Activated CD4-positive, alpha-beta T cell treated with anti-CD3 and anti-CD28 coated beads, Interleukin-10, Interleukin-2, amounts not matched to agents 100 ng/mL and 50 ng/mL, durations not matched to agents 16 hours and 8 hours (primary cell): ENCODE data around the gene CLEC20A.

Experiments
- DNase-seq: peaks from one replicate; pipeline ENCODE4 v3.0.0-alpha.2; 2020

Gene CLEC20A

GRCh38 chr1:178498896-178499675 is 2.3 kb upstream of the CLEC20A start:
- DNase-seq, result no peak

- no peak for DNase-seq
Measured at GRCh38 chr1:178497903-178498478, 1.2 kb upstream of the CLEC20A start.

GRCh38 chr1:178495741-178496409 is 889 bp downstream of the CLEC20A start:
- no peak for DNase-seq

- DNase-seq, result no peak
Measured at GRCh38 chr1:178495158-178495557, 1.6 kb downstream of the CLEC20A start.

- DNase-seq, result no peak
Measured at GRCh38 chr1:178494569-178494971, 2.2 kb downstream of the CLEC20A start.

GRCh38 chr1:178493301-178493741 is 3.4 kb downstream of the CLEC20A start:
- no peak for DNase-seq

- DNase-seq, result no peak
Measured at GRCh38 chr1:178492341-178492740, 4.4 kb downstream of the CLEC20A start.

GRCh38 chr1:178491721-178492120 is 5.0 kb downstream of the CLEC20A start:
- DNase-seq, result no peak

GRCh38 chr1:178490967-178491366 is 5.8 kb downstream of the CLEC20A start:
- no peak for DNase-seq

- DNase-seq, result no peak
Measured at GRCh38 chr1:178490136-178490535, 6.6 kb downstream of the CLEC20A start.

GRCh38 chr1:178489399-178489798 is 7.4 kb downstream of the CLEC20A start:
- no peak for DNase-seq

GRCh38 chr1:178488393-178488792 is 8.4 kb downstream of the CLEC20A start:
- no peak for DNase-seq

- DNase-seq, result no peak
Measured at GRCh38 chr1:178487070-178487615, 9.6 kb downstream of the CLEC20A start.

- DNase-seq, result no peak
Measured at GRCh38 chr1:178486100-178487069, 10.4 kb downstream of the CLEC20A start.

- no peak for DNase-seq
Measured at GRCh38 chr1:178485541-178485981, 11.2 kb downstream of the CLEC20A start.

- DNase-seq, result no peak
Measured at GRCh38 chr1:178484698-178485225, 12.0 kb downstream of the CLEC20A start.

- no peak for DNase-seq
Measured at GRCh38 chr1:178483251-178483957, 13.4 kb downstream of the CLEC20A start.

- no peak for DNase-seq
Measured at GRCh38 chr1:178477841-178478240, 18.9 kb downstream of the CLEC20A start.

GRCh38 chr1:178477373-178477772 is 19.4 kb downstream of the CLEC20A start:
- no peak for DNase-seq

GRCh38 chr1:178472531-178472930 is 24.2 kb downstream of the CLEC20A start:
- DNase-seq, result no peak

- no peak for DNase-seq
Measured at GRCh38 chr1:178470411-178470960, 26.3 kb downstream of the CLEC20A start.
